ENCODE measurements around the gene ENPP6.

The ENPP6 gene

GRCh38 chr4:184217634-184218033 is at the start of gene ENPP6:
ENPP6 (minus strand) TSS chr4:184217873; CDS start chr4:184217819, 54 bp downstream.
- Histone ChIP-seq H3K27ac (no peak within 1 kb of the TSS), H3K9me3 (no peaks in the 10 kb centered on the region), H3K9ac (no peak within 1 kb of the TSS), H3K36me3 (no peaks in the 10 kb centered on the region), H3K4me2 (no peak within 1 kb of the TSS), H4K20me1 (no peaks in the 10 kb centered on the region), H3K4me3 (no peak within 1 kb of the TSS), H3K4me1 (no peaks in the 10 kb centered on the region), H3K27me3 (no peaks in the 10 kb centered on the region)
- no peak for TF ChIP-seq Cebpa-rat (IDR thresholded peaks at IDR 0.05)

DNA sequence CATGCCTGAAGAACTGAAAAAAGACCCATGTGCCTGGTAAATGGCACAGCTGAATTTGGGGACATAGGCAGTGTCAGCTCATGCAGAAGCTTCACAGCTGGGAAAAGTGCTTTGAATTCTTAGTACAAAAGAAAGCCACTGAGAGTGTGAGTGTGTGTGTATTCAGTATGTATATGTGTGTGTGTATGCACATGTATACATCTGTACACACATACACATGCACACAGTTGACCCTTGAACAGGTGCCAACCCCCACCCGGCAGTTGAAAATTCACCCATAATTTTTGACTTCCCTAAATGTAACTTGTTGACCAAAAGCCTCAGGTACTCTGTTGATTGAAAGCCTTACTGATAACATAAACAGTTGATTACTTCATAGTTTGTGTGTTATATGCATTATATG is 49.5 kb upstream of the ENPP6 start:
- Histone ChIP-seq H3K27ac (peak overlapping the region; percentile 42), H3K9ac (no peak overlapping the region), H3K4me1 (peaks cover 56% of the 10 kb centered on the region)

DNA sequence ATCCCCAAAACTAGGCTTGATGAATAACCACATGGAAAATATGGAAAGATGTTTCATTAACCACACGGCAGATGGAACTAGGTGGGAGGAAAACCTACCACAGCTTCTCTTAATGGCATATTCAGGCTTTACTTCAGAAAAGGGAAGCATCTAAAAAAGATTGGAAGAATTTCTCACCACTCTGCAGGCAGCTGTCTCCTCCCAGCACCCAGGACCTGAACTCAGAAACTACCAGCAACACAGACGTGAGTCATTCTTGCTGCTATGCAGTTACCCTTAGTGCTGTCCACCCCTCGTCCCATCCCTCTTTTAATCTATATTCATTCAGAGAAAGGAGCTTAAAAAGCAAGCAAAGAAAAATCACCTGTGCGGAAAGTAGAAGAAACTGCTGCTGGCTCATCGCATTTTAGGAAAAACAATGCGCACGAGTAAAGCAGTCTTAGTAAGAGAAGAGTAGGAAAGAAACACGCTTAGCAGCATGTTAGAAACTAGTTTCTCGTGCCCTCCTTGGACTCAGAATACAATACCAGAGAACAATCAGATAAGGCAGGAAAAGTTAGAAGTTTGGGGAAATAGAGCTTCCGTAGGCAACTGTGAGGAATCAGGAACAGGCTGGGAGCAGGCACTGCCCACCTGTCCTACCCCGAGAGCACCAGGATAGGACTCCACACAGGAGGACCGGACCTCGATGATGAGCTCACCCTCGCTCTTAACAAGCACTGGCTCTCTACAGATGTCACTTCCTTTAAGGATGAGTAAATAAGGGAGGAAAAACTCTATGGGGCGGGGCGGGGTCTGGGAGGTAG is 48.1 kb upstream of the ENPP6 start:
- Histone ChIP-seq H4K20me1 (no peaks in the 10 kb centered on the region), H3K27ac (0 out of 2 replicates have a peak overlapping the region, but pooled peaks have one; percentile 6), H3K4me2 (peak overlapping the region; percentile 34), H3K36me3 (no peaks in the 10 kb centered on the region), H3K9me3 (no peaks in the 10 kb centered on the region), H3K27me3 (no peaks in the 10 kb centered on the region), H3K4me1 (peaks cover 54% of the 10 kb centered on the region), H3K4me3 (no peak overlapping the region), H3K9ac (no peak overlapping the region)
- no peak for TF ChIP-seq Cebpa-rat (IDR thresholded peaks at IDR 0.05)

More for the DNA sequence above, 49.5 kb upstream of the ENPP6 start:
- Histone ChIP-seq H3K36me3 (no peaks in the 10 kb centered on the region), H3K27me3 (no peaks in the 10 kb centered on the region), H3K4me3 (peak overlapping the region; percentile 58; the same call in 1 of the 2 replicates), H3K9me3 (no peaks in the 10 kb centered on the region), H3K4me2 (peak overlapping the region; percentile 73), H4K20me1 (no peaks in the 10 kb centered on the region)
- TF ChIP-seq Cebpa-rat (IDR thresholded peaks at IDR 0.05), result no peak

DNA sequence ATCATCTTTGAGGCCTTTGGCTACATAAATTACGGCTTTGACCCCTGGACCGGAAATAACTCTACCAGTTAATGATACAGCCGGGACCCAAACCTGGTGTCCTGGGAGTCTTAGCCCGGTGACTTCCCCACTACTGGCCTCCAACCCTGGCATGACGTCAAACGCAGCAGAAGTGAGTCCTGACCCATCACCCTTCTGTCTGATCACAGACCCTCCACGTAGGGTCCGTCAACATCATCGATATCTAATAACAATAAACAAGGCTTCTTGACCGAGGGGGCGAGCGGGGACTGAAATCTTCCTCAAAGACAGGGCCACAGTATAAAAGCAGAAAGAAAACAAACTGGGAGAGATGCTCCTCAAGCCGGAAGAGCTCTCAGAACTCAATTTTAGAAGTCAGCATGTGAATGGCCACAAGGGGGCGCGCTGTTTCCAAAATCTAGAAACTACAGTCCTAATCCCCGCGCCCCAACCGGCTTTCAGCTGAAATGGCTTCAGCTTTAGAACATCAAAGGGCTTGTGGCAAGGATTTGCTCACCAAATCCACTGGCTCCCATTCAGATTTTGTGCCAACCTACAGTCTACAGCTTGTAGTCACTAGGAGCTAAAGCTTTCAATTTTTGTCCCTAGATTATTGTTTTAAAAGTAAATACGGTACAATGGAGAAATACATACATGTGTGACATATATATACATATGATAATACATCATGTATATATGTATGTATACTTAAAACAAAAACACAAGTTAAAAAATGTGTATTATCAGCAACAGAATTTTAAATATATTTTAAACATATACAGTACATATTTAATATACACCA is 46.4 kb upstream of the ENPP6 start:
- no peaks in the 10 kb centered on the region for H4K20me1 ChIP-seq
- no peaks in the 10 kb centered on the region for H3K9me3 ChIP-seq
- no peak overlapping the region for H3K4me3 ChIP-seq
- no peaks in the 10 kb centered on the region for H3K27me3 ChIP-seq
- no peak overlapping the region for H3K4me2 ChIP-seq
- H3K9ac ChIP-seq, result no peak overlapping the region
- no peak for TF ChIP-seq Cebpa-rat (IDR thresholded peaks at IDR 0.05)
- no peaks in the 10 kb centered on the region for H3K36me3 ChIP-seq
- H3K27ac ChIP-seq, result 0 out of 2 replicates have a peak overlapping the region, but pooled peaks have one; percentile 27
- peaks cover 38% of the 10 kb centered on the region for H3K4me1 ChIP-seq

DNA sequence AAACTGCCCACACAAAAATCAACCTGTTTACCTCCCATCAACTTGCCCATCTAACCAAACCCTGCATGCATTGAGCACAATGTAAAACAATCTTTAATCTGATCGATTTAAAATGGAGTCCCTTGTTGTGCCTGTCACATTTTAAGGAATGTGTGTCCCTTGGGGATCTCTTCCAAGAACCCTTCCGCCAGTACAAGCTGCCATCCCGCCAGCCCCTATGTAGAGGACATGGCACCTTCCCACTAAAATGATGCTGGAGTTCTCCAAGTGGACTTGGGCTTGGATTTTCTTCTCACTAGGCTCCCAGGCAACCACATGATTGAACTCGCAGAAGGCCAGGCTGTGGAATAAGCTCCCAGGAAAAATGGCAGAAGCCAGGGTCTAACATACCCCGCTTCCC is 45.8 kb upstream of the ENPP6 start:
- Histone ChIP-seq H3K27ac (0 out of 2 replicates have a peak overlapping the region, but pooled peaks have one; percentile 27), H3K4me2 (no peak overlapping the region)

GRCh38 chr4:184262901-184263300 is 45.2 kb upstream of the ENPP6 start:
- Histone ChIP-seq H4K20me1 (no peaks in the 10 kb centered on the region), H3K4me3 (no peak overlapping the region), H3K4me2 (no peak overlapping the region), H3K9me3 (no peaks in the 10 kb centered on the region), H3K27ac (no peak overlapping the region), H3K4me1 (peaks cover 27% of the 10 kb centered on the region), H3K9ac (no peak overlapping the region), H3K27me3 (no peaks in the 10 kb centered on the region), H3K36me3 (no peaks in the 10 kb centered on the region)
- no peak for TF ChIP-seq Cebpa-rat (IDR thresholded peaks at IDR 0.05)

More for the DNA sequence above, 45.8 kb upstream of the ENPP6 start:
- H3K9me3 ChIP-seq, result no peaks in the 10 kb centered on the region
- H3K36me3 ChIP-seq, result no peaks in the 10 kb centered on the region
- no peak for TF ChIP-seq Cebpa-rat (IDR thresholded peaks at IDR 0.05)
- no peak overlapping the region for H3K9ac ChIP-seq
- no peaks in the 10 kb centered on the region for H3K27me3 ChIP-seq
- H3K4me3 ChIP-seq, result no peak overlapping the region
- H3K4me1 ChIP-seq, result peaks cover 31% of the 10 kb centered on the region
- no peaks in the 10 kb centered on the region for H4K20me1 ChIP-seq

DNA sequence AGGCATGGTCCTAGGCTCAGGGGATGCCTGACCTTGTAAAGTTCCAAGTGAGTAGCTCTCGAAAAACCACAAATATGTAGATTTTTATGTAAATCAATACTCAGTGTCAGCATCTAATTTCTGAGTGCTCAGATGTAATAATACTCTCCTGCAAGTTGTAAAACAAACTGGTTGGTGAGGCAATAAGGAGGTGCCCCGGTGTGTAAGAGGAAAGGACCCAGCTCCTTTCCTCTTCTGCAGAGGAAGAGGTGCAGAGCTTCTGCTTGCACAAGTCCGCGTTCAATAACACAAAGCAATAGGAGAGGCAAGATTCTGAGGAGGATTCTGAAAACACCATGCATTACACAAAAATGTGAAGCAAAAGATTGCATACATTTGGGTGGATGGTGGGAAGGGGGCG is 43.6 kb upstream of the ENPP6 start:
- Histone ChIP-seq H3K9me3 (no peaks in the 10 kb centered on the region), H3K4me1 (peaks cover 15% of the 10 kb centered on the region), H3K9ac (no peak overlapping the region), H3K4me3 (no peak overlapping the region), H3K27ac (no peak overlapping the region), H3K4me2 (no peak overlapping the region), H3K27me3 (no peaks in the 10 kb centered on the region), H4K20me1 (no peaks in the 10 kb centered on the region), H3K36me3 (no peaks in the 10 kb centered on the region)
- TF ChIP-seq Cebpa-rat (IDR thresholded peaks at IDR 0.05), result no peak

GRCh38 chr4:184259866-184260265 is 42.2 kb upstream of the ENPP6 start:
- 0 out of 2 replicates have a peak, but pooled peaks cover 4% of the 10 kb centered on the region for H3K4me1 ChIP-seq
- H4K20me1 ChIP-seq, result no peaks in the 10 kb centered on the region
- H3K36me3 ChIP-seq, result no peaks in the 10 kb centered on the region
- no peak overlapping the region for H3K27ac ChIP-seq
- H3K4me2 ChIP-seq, result no peak overlapping the region
- TF ChIP-seq Cebpa-rat (IDR thresholded peaks at IDR 0.05), result no peak
- no peaks in the 10 kb centered on the region for H3K9me3 ChIP-seq
- H3K27me3 ChIP-seq, result no peaks in the 10 kb centered on the region
- H3K4me3 ChIP-seq, result no peak overlapping the region
- no peak overlapping the region for H3K9ac ChIP-seq

DNA sequence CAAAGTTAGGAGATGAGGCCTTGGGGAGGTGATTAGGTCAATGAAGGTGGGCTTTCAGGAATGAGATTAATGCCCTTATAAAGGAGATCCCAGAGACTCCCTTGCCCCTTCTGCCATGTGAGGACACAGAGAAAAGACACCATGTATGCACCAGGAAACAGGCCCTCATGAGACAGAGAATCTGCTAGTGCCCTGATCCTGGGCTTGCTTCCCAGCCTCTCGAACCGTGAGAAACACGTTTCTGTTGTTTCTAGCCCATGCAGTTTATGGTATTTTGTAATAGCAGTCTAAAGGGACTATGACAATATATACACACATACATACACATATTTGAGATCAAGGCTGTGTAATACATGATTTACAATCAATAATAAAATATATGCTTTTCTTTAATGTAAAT is 41.4 kb upstream of the ENPP6 start:
- H3K4me2 ChIP-seq, result no peak overlapping the region
- TF ChIP-seq Cebpa-rat (IDR thresholded peaks at IDR 0.05), result no peak
- H4K20me1 ChIP-seq, result no peaks in the 10 kb centered on the region
- H3K9me3 ChIP-seq, result no peaks in the 10 kb centered on the region
- H3K36me3 ChIP-seq, result no peaks in the 10 kb centered on the region
- no peaks in the 10 kb centered on the region for H3K27me3 ChIP-seq
- H3K27ac ChIP-seq, result no peak overlapping the region
- 0 out of 2 replicates have a peak, but pooled peaks cover 4% of the 10 kb centered on the region for H3K4me1 ChIP-seq
- no peak overlapping the region for H3K4me3 ChIP-seq
- H3K9ac ChIP-seq, result no peak overlapping the region

All from BLaER1 (cell line).